Progenitor cell of endocrine pancreas (in vitro differentiated cells): Measurements from ENCODE around the gene LTBP1. TPM values are rescaled to one million over a fixed set of nuclear protein-coding genes. Genes with fewer than 3 reads are reported as not detected.
"Not testable (repeated sequence)": the region's sequence is repeated elsewhere in the genome, so short reads cannot be mapped to it uniquely, and the experiment has no call there.

ENCODE experiments used
- DNase-seq: peaks from one replicate; pipeline ENCODE4 v3.0.0; 2021; ENCODE audit warnings: low spot score; ENCODE audit not compliant: unreplicated experiment
- H3K27ac Mint-ChIP-seq: 2 replicates; pipeline ENCODE4 v1.8.0; 2021; ENCODE audit warnings: mild to moderate bottlenecking, moderate library complexity, mixed read lengths
- H3K27me3 Mint-ChIP-seq: 2 replicates; pipeline ENCODE4 v1.8.0; 2021; ENCODE audit warnings: mixed read lengths
- H3K36me3 Mint-ChIP-seq: 2 replicates; pipeline ENCODE4 v1.8.0; 2022; ENCODE audit warnings: mixed read lengths; ENCODE audit not compliant: insufficient read depth
- H3K4me1 Mint-ChIP-seq: 2 replicates; pipeline ENCODE4 v1.8.0; 2021; ENCODE audit warnings: low read depth, mixed read lengths
- H3K4me3 Mint-ChIP-seq: 2 replicates; pipeline ENCODE4 v1.8.0; 2021; ENCODE audit warnings: low read depth, mild to moderate bottlenecking, moderate library complexity, mixed read lengths
- H3K9me3 Mint-ChIP-seq: 2 replicates; pipeline ENCODE4 v1.8.0; 2021; ENCODE audit warnings: low read depth, mixed read lengths
- CTCF ChIP-seq: fragments of 200-600 bp; sonication (generic); IDR thresholded peaks from one replicate; pipeline ENCODE4 v1.5.0; 2021; ENCODE audit warnings: antibody characterized with exemption, mild to moderate bottlenecking; ENCODE audit not compliant: unreplicated experiment
- total RNA-seq: library from RNA; stranded (reverse); gene quantifications from 2 replicates; pipeline ENCODE4 v1.2.1, GENCODE V29; 2021

The LTBP1 gene
- total RNA-seq, 1 donor from 2014 or later = 63.0 TPM

DNA sequence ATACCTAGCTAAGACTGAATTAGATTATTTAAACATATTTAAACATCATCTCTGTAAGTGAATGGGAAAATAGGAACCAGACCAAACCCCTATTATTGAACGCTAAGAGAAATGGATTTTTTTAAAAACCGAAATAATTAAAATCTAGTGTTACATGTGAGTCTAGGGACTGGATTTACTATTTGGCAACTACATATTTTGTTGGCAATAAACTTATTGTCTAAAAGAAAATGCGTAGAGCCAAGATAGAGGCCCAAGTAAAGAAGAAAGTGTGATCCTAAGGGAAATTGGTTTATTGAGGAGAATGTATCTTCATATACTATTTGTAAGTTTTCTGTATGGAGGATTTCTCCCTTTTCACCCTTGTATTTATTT lies 105.6 kb downstream of the LTBP1 start:
- TF ChIP-seq CTCF = no peak
- H3K4me1 Mint-ChIP-seq = peaks cover 6% of the 10 kb centered on the region
- no peak for DNase-seq
- peaks cover 4% of the 10 kb centered on the region for H3K9me3 Mint-ChIP-seq
- H3K27me3 Mint-ChIP-seq = no peaks in the 10 kb centered on the region
- H3K36me3 Mint-ChIP-seq = peaks cover 3% of the 10 kb centered on the region
- H3K4me3 Mint-ChIP-seq = no peak overlapping the region
- H3K27ac Mint-ChIP-seq = no peak overlapping the region

DNA sequence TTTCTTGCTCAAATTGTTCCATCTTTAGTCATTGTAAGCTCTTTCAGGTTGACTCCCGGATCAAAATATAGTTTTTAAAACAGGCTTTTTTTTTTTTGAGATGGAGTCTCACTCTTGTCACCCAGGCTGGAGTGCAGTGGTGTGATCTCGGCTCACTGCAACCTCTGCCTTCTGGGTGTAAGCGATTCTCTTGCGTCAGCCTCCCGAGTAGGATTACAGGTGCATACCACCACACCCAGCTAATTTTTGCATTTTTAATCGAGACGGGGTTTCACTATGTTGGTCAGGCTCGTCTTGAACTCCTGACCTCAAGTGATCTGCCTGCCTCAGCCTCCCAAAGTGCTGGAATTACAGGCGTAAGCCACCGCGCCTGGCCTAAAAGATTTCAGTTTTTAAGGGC lies 106.0 kb downstream of the LTBP1 start:
- H3K9me3 Mint-ChIP-seq, H3K4me1 Mint-ChIP-seq, DNase-seq, H3K4me3 Mint-ChIP-seq, H3K27me3 Mint-ChIP-seq, H3K36me3 Mint-ChIP-seq, H3K27ac Mint-ChIP-seq: not testable (repeated sequence)

GRCh38 chr2:33056170-33056569 lies 109.4 kb downstream of the LTBP1 start:
- no peak for DNase-seq
- Mint-ChIP-seq H3K27me3 (no peaks in the 10 kb centered on the region), H3K36me3 (peaks cover 3% of the 10 kb centered on the region), H3K4me1 (no peaks in the 10 kb centered on the region), H3K4me3 (no peak overlapping the region), H3K9me3 (peaks cover 4% of the 10 kb centered on the region), H3K27ac (no peak overlapping the region)
- no peak for TF ChIP-seq CTCF

- not testable (repeated sequence) for H3K4me3 Mint-ChIP-seq, H3K27me3 Mint-ChIP-seq, H3K9me3 Mint-ChIP-seq, H3K27ac Mint-ChIP-seq, DNase-seq, H3K36me3 Mint-ChIP-seq, H3K4me1 Mint-ChIP-seq
Measured at GRCh38 chr2:33057307-33058028, 110.7 kb downstream of the LTBP1 start.

- no peak for TF ChIP-seq CTCF
- Mint-ChIP-seq H3K9me3 (peaks cover 8% of the 10 kb centered on the region), H3K27ac (no peak overlapping the region), H3K4me1 (no peaks in the 10 kb centered on the region), H3K4me3 (no peak overlapping the region), H3K36me3 (peaks cover 4% of the 10 kb centered on the region), H3K27me3 (no peaks in the 10 kb centered on the region)
- DNase-seq = no peak
Measured at GRCh38 chr2:33058716-33059470, 112.1 kb downstream of the LTBP1 start.

GRCh38 chr2:33059471-33060156 lies 112.9 kb downstream of the LTBP1 start:
- TF ChIP-seq CTCF = no peak
- H3K36me3 Mint-ChIP-seq = peaks cover 4% of the 10 kb centered on the region
- H3K27ac Mint-ChIP-seq = no peak overlapping the region
- no peaks in the 10 kb centered on the region for H3K27me3 Mint-ChIP-seq
- DNase-seq = no peak
- no peaks in the 10 kb centered on the region for H3K4me1 Mint-ChIP-seq
- H3K4me3 Mint-ChIP-seq = no peak overlapping the region
- H3K9me3 Mint-ChIP-seq = peaks cover 8% of the 10 kb centered on the region
